HepG2 (cell line): ENCODE data around the gene TRAF3.

Experiments used
- EP300 ChIP-seq, 3 experiments: sonication (generic) in 1 of 3; formaldehyde crosslinking in 1 of 3; IDR thresholded peaks; 2 replicates each; pipeline versions ENCODE4 v1.5.1 to v1.6.1; 2011 to 2020; ENCODE audit warnings: low read depth in 2 of 3, low read length in 2 of 3, borderline replicate concordance in 1 of 3, improper control_type of control experiment in 1 of 3, mild to moderate bottlenecking in 1 of 3, missing genetic modification reagents in 1 of 3, moderate library complexity in 1 of 3
- GLMP ChIP-seq: sonication (generic); formaldehyde crosslinking; IDR thresholded peaks from 2 replicates; pipeline ENCODE4 v1.9.0; 2021; ENCODE audit warnings: missing genetic modification reagents, mild to moderate bottlenecking, borderline replicate concordance
- JUND ChIP-seq: sonication (generic); formaldehyde crosslinking; IDR thresholded peaks from 2 replicates; pipeline ENCODE4 v1.8.0; 2022; ENCODE audit warnings: mild to moderate bottlenecking, missing genetic modification reagents
- POLR2AphosphoS5 ChIP-seq: IDR thresholded peaks from 2 replicates; pipeline ENCODE4 v1.6.1; 2012; ENCODE audit warnings: low read depth, low read length
- RFX5 ChIP-seq: IDR thresholded peaks from 2 replicates; pipeline ENCODE4 v1.6.1; 2011; ENCODE audit warnings: low read depth, low read length, improper control_type of control experiment
- RXRA ChIP-seq: sonication (generic); formaldehyde crosslinking; IDR thresholded peaks from 2 replicates; pipeline ENCODE4 v1.5.1; 2020; ENCODE audit warnings: missing genetic modification reagents
- U2AF1 ChIP-seq: fragments of 200-400 bp; formaldehyde crosslinking; optimal IDR thresholded peaks from 2 replicates; pipeline ENCODE3; 2017; ENCODE audit warnings: mild to moderate bottlenecking, low read depth, low read length
- YEATS2 ChIP-seq: sonication (generic); formaldehyde crosslinking; IDR thresholded peaks from 2 replicates; pipeline ENCODE4 v1.4.0; 2020; ENCODE audit warnings: missing genetic modification reagents, borderline replicate concordance
- ZMAT5 ChIP-seq: sonication (generic); formaldehyde crosslinking; IDR thresholded peaks from 2 replicates; pipeline ENCODE4 v1.5.0; 2020; ENCODE audit warnings: mild to moderate bottlenecking, low read depth, missing genetic modification reagents, borderline replicate concordance
- ZNF143 ChIP-seq: sonication (generic); formaldehyde crosslinking; IDR thresholded peaks from 2 replicates; pipeline ENCODE4 v1.4.0; 2020; ENCODE audit warnings: missing genetic modification reagents
- ZNF235 ChIP-seq: sonication (generic); formaldehyde crosslinking; IDR thresholded peaks from 2 replicates; pipeline ENCODE4 v1.8.1; 2023; ENCODE audit warnings: mild to moderate bottlenecking, missing genetic modification reagents, borderline replicate concordance
- ZNF430 ChIP-seq: sonication (generic); formaldehyde crosslinking; IDR thresholded peaks from 2 replicates; pipeline ENCODE4 v1.9.0; 2021; ENCODE audit warnings: mild to moderate bottlenecking, missing genetic modification reagents
- ZNF598 ChIP-seq: sonication (generic); formaldehyde crosslinking; IDR thresholded peaks from 2 replicates; pipeline ENCODE4 v1.5.1; 2020; ENCODE audit warnings: mild to moderate bottlenecking, missing genetic modification reagents, borderline replicate concordance

GRCh38 chr14:102878970-102879460 is 101.8 kb downstream of the TRAF3 start:
- TF ChIP-seq EP300 (IDR thresholded peaks at IDR 0.05; ENCODE audit: low read depth in 2 of 2, low read length in 2 of 2) (no peak), EP300 (CRISPR knock-in tag; IDR thresholded peaks at IDR 0.05; ENCODE audit: borderline replicate concordance) (no peak), ZNF235 (CRISPR knock-in tag) (no peak), RXRA (CRISPR knock-in tag) (no peak), YEATS2 (CRISPR knock-in tag) (no peak), ZNF598 (CRISPR knock-in tag) (no peak), JUND (CRISPR knock-in tag) (no peak), ZNF430 (CRISPR knock-in tag) (no peak), U2AF1 (no peak), GLMP (CRISPR knock-in tag) (no peak), RFX5 (no peak), POLR2AphosphoS5 (no peak), ZMAT5 (CRISPR knock-in tag) (no peak), ZNF143 (CRISPR knock-in tag) (no peak)
